Subcutaneous abdominal adipose tissue (tissue), 5 donors: ENCODE measurements around the gene CHRNA5.
A peak's percentile ranks its signal among the peaks of the same experiment; 100 is the strongest.

Source experiments
- H3K27ac ChIP-seq: one replicate; pipeline ENCODE4 v1.7.0; 2013; ENCODE audit warnings: low read depth, mild to moderate bottlenecking, inconsistent platforms, low read length, moderate library complexity
- H3K27me3 ChIP-seq, 5 donors: one replicate each; pipeline ENCODE4 v1.7.0; 2013; ENCODE audit warnings: low read length in 5 of 5, inconsistent platforms in 1 of 5; ENCODE audit not compliant: control insufficient read depth in 5 of 5, insufficient read depth in 4 of 5
- H3K36me3 ChIP-seq, 5 donors: one replicate each; pipeline ENCODE4 v1.7.0; 2013; ENCODE audit warnings: low read length in 5 of 5; ENCODE audit not compliant: control insufficient read depth in 5 of 5, insufficient read depth in 5 of 5
- H3K4me1 ChIP-seq, 5 donors: one replicate each; pipeline ENCODE4 v1.7.0; 2013; ENCODE audit warnings: low read length in 5 of 5, mild to moderate bottlenecking in 3 of 5, moderate library complexity in 1 of 5; ENCODE audit not compliant: control insufficient read depth in 5 of 5, insufficient read depth in 5 of 5
- H3K4me3 ChIP-seq, 5 donors: one replicate each; pipeline ENCODE4 v1.7.0; 2013; ENCODE audit warnings: low read length in 5 of 5, low read depth in 1 of 5
- H3K9ac ChIP-seq, 5 donors: one replicate each; pipeline ENCODE4 v1.7.0; 2013; ENCODE audit warnings: low read length in 5 of 5, mild to moderate bottlenecking in 4 of 5, moderate library complexity in 3 of 5
- H3K9me3 ChIP-seq, 5 donors: one replicate each; pipeline ENCODE4 v1.7.0; 2013; ENCODE audit warnings: low read length in 5 of 5; ENCODE audit not compliant: control insufficient read depth in 5 of 5
- donor health status: healthy.
- donor health status: healthy.
- donor health status: healthy.
- donor health status: healthy.
- donor health status: healthy.

The CHRNA5 gene

DNA sequence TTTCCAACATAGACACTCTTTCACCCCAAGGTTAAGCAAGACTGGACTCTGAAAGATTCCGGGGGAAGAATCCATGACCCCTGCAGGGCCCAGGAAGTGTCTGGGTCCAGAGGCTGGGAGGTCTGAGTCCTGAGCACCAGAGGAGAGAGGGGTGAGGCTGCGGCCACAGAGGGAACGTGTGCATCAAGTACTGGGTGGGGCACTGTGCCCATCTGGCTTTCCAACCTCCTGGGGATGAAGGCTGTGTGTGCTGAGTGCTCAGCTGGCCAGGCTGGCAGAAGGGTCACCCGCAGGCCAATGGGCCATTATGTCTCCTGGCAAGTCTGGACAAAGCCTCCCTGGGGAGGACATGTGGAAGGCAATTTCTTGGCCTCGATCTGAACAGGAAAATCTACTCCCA lies 52.2 kb downstream of the CHRNA5 start:
- Histone ChIP-seq H3K4me3 (no peak overlapping the region), H3K36me3 (no peaks in the 10 kb centered on the region), H3K9me3 (no peaks in the 10 kb centered on the region), H3K27me3 (peaks cover 24 to 37% (median 29%) of the 10 kb centered on the region in 5 donors), H3K9ac (peak overlapping the region in 1 of 5 donors; percentile 41), H3K27ac (no peak overlapping the region), H3K4me1 (peaks cover 2 to 22% (median 17%) of the 10 kb centered on the region in 5 donors)

DNA sequence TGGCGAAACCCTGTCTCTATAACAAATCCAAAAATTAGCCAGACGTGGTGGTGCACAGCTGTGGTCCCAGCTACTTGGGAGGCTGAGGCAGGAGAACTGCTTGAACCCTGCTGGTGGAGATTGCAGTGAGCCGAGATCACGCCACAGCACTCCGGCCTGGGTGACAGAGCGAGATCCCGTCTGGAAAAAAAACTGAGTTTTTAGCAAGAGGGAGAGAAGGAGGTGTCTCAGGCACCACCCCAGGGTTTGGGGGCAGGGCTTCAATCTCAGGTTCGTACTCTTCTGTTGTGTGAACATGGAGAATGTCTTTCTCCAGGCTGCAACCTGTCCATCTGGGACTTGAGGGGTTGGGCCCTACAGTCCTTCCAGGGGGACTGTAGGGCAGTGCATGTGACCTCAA lies 52.7 kb downstream of the CHRNA5 start:
- Histone ChIP-seq H3K36me3 (no peaks in the 10 kb centered on the region), H3K27ac (no peak overlapping the region), H3K4me3 (no peak overlapping the region), H3K27me3 (peaks cover 24 to 40% (median 29%) of the 10 kb centered on the region in 5 donors), H3K9me3 (no peaks in the 10 kb centered on the region), H3K4me1 (peaks cover 2 to 22% (median 17%) of the 10 kb centered on the region in 5 donors), H3K9ac (no peak overlapping the region)

DNA sequence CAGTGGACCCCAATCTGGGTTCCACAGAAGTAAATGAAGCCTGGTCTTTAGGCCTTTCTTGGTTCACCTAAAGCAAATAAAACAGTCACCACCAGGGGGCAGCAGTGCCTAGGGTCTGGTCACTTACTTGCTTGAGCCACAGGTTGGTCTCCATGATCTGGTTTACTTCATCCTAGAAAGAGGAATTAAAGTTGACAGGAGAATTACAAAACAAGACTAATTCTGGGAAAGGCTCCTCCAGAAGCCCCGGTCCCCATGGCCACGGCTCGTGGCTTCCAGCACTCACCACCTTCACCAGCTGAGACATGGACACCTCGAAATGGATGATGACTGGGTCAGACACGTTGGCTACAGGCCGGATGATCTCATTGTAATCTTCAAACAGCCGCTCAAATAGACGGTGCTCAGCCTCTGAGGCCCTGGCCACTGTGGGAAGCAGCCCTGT lies 53.2 kb downstream of the CHRNA5 start:
- Histone ChIP-seq H3K27me3 (peaks cover 24 to 40% (median 29%) of the 10 kb centered on the region in 5 donors), H3K4me1 (peaks cover 2 to 22% (median 17%) of the 10 kb centered on the region in 5 donors), H3K27ac (no peak overlapping the region), H3K9ac (no peak overlapping the region), H3K9me3 (no peaks in the 10 kb centered on the region), H3K36me3 (no peaks in the 10 kb centered on the region), H3K4me3 (no peak overlapping the region)

DNA sequence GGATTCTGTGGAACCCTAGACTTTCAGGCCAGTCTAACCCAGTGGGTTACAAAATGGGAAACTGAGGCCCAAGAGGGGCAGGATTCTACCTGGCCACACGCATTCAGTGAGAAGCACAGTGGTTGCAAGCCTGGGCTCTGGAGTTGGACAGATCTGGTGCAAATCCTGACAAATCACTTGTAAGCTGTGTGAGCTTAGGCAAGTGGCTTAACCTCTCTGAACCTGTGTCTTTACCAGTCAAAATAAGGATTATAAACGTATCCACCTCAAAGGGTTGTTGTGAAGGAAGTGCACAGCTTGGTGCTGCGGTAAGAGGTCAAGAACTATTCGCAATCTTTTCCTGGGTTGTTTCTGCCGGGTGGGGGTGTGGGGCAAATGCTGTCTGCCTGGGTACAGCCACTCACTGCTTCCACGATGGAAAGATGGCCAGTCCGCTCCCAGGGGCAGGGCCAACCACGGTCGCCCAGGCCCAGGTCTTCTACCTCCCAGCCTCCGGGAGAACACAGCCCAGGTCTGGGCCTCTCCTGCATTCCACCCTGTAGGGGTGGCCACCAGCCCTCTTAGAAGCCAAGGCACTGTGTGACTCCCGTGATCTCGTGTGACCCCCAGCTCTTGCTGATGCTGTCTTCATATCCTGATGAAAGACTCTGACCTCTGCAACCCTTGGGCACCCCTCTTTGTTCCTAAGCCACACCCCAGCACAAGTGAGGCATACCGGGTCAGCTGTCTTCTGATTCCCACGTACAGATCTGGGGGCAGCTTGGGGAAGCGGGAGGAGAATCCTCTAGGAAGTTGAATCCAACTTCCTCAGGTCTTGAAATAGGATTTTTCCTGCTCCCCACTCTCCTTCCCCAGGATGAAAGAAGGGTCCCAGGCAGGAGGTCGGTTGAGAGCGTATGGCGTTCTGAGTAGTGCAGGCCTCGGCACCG lies 54.0 kb downstream of the CHRNA5 start:
- Histone ChIP-seq H3K27ac (no peak overlapping the region), H3K4me3 (no peak overlapping the region), H3K9ac (no peak overlapping the region), H3K4me1 (peaks cover 2 to 22% (median 17%) of the 10 kb centered on the region in 5 donors), H3K27me3 (peaks cover 24 to 44% (median 36%) of the 10 kb centered on the region in 5 donors), H3K36me3 (no peaks in the 10 kb centered on the region), H3K9me3 (no peaks in the 10 kb centered on the region)

DNA sequence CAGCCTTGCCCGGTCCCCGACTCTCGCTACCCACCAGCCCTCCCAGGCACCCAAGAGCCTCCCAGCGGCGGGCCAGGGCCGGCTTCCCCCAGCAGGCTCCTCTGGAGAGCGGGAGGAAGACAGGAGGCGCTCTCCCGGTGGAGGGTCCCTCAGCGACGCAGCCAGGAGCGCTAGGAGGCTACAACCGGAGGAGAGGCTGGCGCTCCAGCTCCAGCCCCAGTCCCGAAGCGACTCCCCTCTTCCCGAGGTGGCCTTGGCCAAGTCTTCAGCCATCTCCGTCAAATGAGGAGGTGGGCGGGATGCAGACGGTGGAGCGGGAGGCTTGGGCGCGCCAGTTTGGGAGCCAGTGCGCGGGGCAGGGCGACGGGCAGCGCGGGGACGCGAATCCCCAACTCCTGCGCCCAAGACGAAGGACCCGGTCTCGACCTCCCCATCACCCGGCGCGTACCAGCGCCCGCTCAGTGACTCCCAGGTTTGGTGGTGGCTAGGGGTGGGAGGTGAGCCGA lies 54.8 kb downstream of the CHRNA5 start:
- Histone ChIP-seq H3K27ac (no peak overlapping the region), H3K9me3 (no peaks in the 10 kb centered on the region), H3K4me1 (peaks cover 2 to 22% (median 17%) of the 10 kb centered on the region in 5 donors), H3K9ac (no peak overlapping the region), H3K4me3 (peak overlapping the region in 2 of 5 donors; percentile 16 to 30), H3K27me3 (peaks cover 24 to 43% (median 36%) of the 10 kb centered on the region in 5 donors), H3K36me3 (no peaks in the 10 kb centered on the region)

DNA sequence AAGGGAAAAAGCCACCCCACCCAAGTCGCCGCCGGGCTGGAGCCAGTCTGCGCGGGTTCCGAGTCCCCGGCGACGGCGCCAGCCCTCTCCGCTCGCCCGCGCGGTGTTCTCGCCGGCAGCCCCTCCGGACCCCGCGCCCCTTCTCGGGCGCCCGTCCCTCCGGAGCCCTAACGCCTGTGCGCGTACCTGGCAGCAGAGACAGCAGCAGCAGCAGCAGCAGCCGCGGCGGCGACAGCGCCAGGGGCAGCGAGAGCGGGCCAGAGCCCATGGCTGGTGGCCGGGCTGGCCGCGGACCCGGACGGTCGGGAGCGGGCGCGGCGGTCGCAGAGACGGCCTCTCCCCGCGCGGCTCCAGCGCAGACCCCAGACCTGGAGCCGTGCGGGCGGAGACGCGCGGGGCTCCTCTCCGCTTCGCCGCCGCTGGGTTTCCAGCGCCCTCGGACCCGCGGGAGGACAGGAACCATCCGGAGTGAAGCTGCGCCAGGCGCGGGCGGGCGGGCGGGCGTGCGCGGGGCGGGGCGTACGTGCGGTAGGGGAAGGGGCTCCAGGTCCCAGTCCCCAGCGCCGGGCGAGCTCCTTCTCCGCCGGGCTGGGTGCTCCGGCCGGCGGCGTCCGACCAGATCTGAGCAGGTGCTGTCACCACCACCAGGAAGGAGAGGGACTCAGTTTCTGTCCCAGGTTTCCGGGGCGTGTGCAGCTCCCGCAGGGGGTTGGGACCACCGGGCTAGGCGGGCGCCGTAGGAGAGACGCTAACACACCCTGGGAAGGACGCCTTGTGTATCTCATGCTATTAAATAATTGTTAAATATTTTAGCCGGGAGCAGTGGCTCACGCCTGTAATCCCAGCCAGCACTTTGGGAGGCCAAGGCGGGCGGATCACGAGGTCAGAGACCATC lies 55.5 kb downstream of the CHRNA5 start, which contains the start of gene CHRNA3:
TSS of gene CHRNA3 (minus strand) at position 470 of the 895 bp plus-strand sequence. CDS start at position 268, 202 bp downstream.
- H3K27ac ChIP-seq: no peak within 1 kb of the TSS
- H3K4me1 ChIP-seq: peaks cover 2 to 22% (median 17%) of the 10 kb centered on the region in 5 donors
- H3K36me3 ChIP-seq: no peaks in the 10 kb centered on the region
- H3K27me3 ChIP-seq: peaks cover 24 to 43% (median 36%) of the 10 kb centered on the region in 5 donors
- no peak within 1 kb of the TSS for H3K9ac ChIP-seq
- peak within 1 kb of the TSS in 2 of 5 donors; percentile 16 to 30 for H3K4me3 ChIP-seq
- H3K9me3 ChIP-seq: no peaks in the 10 kb centered on the region

DNA sequence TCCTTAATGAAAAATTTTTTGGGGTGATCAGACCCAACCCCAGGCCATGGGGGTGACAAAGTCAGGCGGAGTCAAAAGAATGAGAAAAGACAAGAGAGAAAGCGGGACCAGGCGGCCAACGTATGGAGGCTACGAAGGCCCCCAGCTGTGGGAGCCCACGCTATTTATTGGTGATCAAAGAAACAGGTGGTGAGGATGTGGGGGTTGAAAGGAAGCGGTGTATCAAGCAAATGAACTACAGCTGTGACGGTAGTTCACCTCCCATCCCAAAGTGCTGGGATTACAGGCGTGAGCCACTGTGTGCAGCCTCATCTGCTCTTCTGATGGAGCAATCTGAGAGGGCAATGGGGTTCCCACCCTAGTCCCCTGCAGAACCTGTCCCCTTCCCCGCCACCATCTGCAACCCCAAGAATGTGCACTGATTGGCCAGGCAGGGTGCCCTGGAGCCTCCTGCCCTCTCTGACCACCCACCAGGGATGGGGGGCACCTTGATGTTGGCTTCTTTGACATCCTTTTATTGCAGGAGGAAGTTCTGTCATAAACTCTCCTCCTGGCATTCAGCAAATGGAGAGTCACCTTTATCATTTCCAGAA lies 56.6 kb downstream of the CHRNA5 start:
- Histone ChIP-seq H3K9me3 (no peaks in the 10 kb centered on the region), H3K27ac (no peak overlapping the region), H3K9ac (no peak overlapping the region), H3K4me3 (no peak overlapping the region), H3K36me3 (no peaks in the 10 kb centered on the region), H3K4me1 (peaks cover 2 to 22% (median 17%) of the 10 kb centered on the region in 5 donors), H3K27me3 (peaks cover 24 to 52% (median 39%) of the 10 kb centered on the region in 5 donors)

DNA sequence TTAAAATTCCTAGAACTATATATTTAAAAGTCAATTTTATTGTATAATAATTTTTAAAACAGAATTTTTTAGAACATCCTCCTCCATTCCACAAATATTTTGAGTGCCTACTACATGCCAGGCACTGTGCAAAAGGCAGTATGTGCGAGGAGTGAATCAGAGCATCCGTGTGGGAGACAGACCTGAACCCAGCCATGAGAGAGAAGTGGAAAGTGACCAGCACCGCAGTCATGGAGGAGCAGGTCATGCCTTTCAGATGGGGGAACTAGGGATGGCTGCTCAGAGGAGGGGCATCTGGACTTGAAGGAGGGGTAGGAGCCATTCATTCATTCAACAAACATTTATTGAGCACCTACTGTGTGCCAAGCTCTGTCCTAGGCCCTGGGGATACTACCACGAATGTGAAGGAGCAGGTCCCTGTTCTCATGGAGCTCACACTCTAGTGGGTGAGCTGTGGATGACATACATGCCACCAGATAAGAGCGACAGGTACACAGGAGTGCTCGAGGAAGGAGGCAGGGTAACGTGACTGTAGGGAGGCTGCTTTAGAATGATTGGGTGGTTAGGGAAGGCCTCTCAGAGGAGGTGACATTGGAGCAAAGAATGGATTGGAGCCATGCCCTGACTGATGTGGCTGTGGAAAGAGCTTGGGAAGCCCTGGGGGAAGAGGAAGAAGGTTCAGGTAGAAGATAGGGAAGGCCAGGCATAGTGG lies 58.6 kb downstream of the CHRNA5 start:
- no peak overlapping the region for H3K27ac ChIP-seq
- no peak overlapping the region for H3K9ac ChIP-seq
- H3K9me3 ChIP-seq: no peaks in the 10 kb centered on the region
- no peak overlapping the region for H3K4me3 ChIP-seq
- H3K36me3 ChIP-seq: no peaks in the 10 kb centered on the region
- H3K27me3 ChIP-seq: peaks cover 21 to 59% (median 43%) of the 10 kb centered on the region in 5 donors
- peaks cover 2 to 14% (median 11%) of the 10 kb centered on the region in 5 donors for H3K4me1 ChIP-seq
